ENCODE measurements around the gene LRP11. TPM values are rescaled to one million over a fixed set of nuclear protein-coding genes. Genes with fewer than 3 reads are reported as not detected.

LRP11 gene
- total RNA-seq, 3 donors from 2014 or later: 30.6 to 44.9 (median 35.8) TPM

DNA sequence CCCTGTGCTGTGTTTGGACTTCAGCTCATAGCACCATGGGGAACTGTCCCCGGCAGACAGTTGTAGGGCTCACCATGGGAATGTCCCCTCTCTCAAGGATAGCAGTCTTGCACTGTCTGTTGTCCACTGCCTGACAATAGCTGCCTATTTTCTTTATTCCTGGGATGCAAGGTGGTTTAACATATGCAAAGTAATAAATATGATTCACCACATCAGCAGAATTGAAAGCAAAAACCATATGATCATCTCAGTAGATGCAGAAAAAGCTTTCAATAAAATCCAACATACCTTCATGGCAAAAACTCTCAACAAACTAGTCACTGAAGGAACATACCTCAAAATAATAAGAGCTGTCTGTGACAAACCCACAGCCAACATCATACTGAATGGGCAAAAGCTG is 13.5 kb upstream of the LRP11 start:
- Histone ChIP-seq H3K4me3 (no peak overlapping the region), H3K9me3 (no peaks in the 10 kb centered on the region), H3K36me3 (no peaks in the 10 kb centered on the region), H3K27me3 (no peaks in the 10 kb centered on the region), H3K4me1 (no peaks in the 10 kb centered on the region), H3K27ac (no peak overlapping the region)
- TF ChIP-seq, protein P1, sequence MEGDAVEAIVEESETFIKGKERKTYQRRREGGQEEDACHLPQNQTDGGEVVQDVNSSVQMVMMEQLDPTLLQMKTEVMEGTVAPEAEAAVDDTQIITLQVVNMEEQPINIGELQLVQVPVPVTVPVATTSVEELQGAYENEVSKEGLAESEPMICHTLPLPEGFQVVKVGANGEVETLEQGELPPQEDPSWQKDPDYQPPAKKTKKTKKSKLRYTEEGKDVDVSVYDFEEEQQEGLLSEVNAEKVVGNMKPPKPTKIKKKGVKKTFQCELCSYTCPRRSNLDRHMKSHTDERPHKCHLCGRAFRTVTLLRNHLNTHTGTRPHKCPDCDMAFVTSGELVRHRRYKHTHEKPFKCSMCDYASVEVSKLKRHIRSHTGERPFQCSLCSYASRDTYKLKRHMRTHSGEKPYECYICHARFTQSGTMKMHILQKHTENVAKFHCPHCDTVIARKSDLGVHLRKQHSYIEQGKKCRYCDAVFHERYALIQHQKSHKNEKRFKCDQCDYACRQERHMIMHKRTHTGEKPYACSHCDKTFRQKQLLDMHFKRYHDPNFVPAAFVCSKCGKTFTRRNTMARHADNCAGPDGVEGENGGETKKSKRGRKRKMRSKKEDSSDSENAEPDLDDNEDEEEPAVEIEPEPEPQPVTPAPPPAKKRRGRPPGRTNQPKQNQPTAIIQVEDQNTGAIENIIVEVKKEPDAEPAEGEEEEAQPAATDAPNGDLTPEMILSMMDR (IDR thresholded peaks at IDR 0.05): no peak
- no peak for DNase-seq (ENCODE audit: low spot score in 2 of 2)
- intact Hi-C loops (cut with DNase I; ENCODE audit: low total_unique reads): no loop called here

DNA sequence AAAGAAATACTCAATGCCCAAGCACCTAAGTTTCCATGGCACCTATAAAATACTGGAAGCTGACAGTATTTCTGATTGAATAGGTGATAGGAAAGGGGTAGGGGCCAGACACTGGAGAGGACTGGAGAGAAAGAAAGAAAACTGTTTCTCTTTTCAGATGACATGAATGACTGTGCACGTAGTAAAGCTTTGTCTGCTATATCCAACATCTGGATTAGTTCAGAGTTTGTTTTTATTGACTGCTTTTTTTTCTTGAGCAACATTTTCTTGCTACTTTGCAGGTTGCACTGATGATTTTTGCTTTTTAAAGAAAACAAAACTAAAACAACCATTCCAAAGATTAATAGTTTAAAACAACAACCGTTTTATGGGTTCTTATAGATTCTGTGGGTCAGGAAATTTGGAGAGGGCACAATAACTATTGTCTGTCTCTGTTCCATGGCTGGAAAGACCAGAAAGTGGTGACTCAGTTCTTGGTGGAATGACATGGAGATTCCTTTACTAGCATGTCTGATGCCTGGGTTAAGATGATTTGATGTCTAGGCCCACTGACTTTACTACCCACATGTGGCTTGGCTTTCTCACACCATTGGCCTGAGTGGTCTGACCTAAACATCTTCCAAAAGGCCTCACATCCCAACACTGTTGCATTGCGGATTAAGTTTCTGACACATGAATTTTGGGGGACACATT is 12.2 kb upstream of the LRP11 start:
- H3K4me3 ChIP-seq: no peak overlapping the region
- H3K27me3 ChIP-seq: no peaks in the 10 kb centered on the region
- no peak for DNase-seq (ENCODE audit: low spot score in 2 of 2)
- H3K4me1 ChIP-seq: no peaks in the 10 kb centered on the region
- intact Hi-C loops (cut with DNase I; ENCODE audit: low total_unique reads): no loop called here
- H3K9me3 ChIP-seq: no peaks in the 10 kb centered on the region
- H3K27ac ChIP-seq: no peak overlapping the region
- no peaks in the 10 kb centered on the region for H3K36me3 ChIP-seq
- TF ChIP-seq POLR2AphosphoS5 (IDR thresholded peaks at IDR 0.05) (no peak), POLR2A (IDR thresholded peaks at IDR 0.05) (no peak)
- TF ChIP-seq, protein P1 (IDR thresholded peaks at IDR 0.05): no peak

- DNase-seq (ENCODE audit: low spot score in 2 of 2): no peak
- H3K27ac ChIP-seq: no peak overlapping the region
- no peaks in the 10 kb centered on the region for H3K27me3 ChIP-seq
- TF ChIP-seq POLR2A (IDR thresholded peaks at IDR 0.05) (no peak), POLR2AphosphoS5 (IDR thresholded peaks at IDR 0.05) (no peak)
- TF ChIP-seq, protein P1 (IDR thresholded peaks at IDR 0.05): no peak
- H3K4me1 ChIP-seq: no peaks in the 10 kb centered on the region
- H3K36me3 ChIP-seq: no peaks in the 10 kb centered on the region
- H3K4me3 ChIP-seq: no peak overlapping the region
- intact Hi-C loops (cut with DNase I; ENCODE audit: low total_unique reads): no loop called here
- H3K9me3 ChIP-seq: no peaks in the 10 kb centered on the region
Measured at GRCh38 chr6:149872233-149872632, 8.1 kb upstream of the LRP11 start.

GRCh38 chr6:149871182-149871581 is 7.0 kb upstream of the LRP11 start:
- H3K9me3 ChIP-seq: no peaks in the 10 kb centered on the region
- no peaks in the 10 kb centered on the region for H3K4me1 ChIP-seq
- no peak for TF ChIP-seq POLR2AphosphoS5 (IDR thresholded peaks at IDR 0.05)
- TF ChIP-seq, protein P1 (IDR thresholded peaks at IDR 0.05): no peak
- no peak for TF ChIP-seq POLR2A (IDR thresholded peaks at IDR 0.05)
- no peak overlapping the region for H3K4me3 ChIP-seq
- no peaks in the 10 kb centered on the region for H3K27me3 ChIP-seq
- no peaks in the 10 kb centered on the region for H3K36me3 ChIP-seq
- H3K27ac ChIP-seq: no peak overlapping the region
- intact Hi-C loops (cut with DNase I; ENCODE audit: low total_unique reads): no loop called here
- no peak for DNase-seq (ENCODE audit: low spot score in 2 of 2)

GRCh38 chr6:149869275-149869892 is 5.2 kb upstream of the LRP11 start:
- intact Hi-C loops (cut with DNase I; ENCODE audit: low total_unique reads): no loop called here
- H3K4me1 ChIP-seq: no peaks in the 10 kb centered on the region
- TF ChIP-seq, protein P1 (IDR thresholded peaks at IDR 0.05): no peak
- TF ChIP-seq POLR2A (IDR thresholded peaks at IDR 0.05) (no peak), POLR2AphosphoS5 (IDR thresholded peaks at IDR 0.05) (no peak)
- no peaks in the 10 kb centered on the region for H3K36me3 ChIP-seq
- no peaks in the 10 kb centered on the region for H3K9me3 ChIP-seq
- no peak overlapping the region for H3K27ac ChIP-seq
- H3K4me3 ChIP-seq: no peak overlapping the region
- H3K27me3 ChIP-seq: no peaks in the 10 kb centered on the region
- DNase-seq (ENCODE audit: low spot score in 2 of 2): no peak
